PC-9 (cell line): ENCODE results near the gene STYXL1. TPM values are rescaled to one million over a fixed set of nuclear protein-coding genes. Genes with fewer than 3 reads are reported as not detected.

ENCODE experiments used
- BruUV-seq: library from RNA; stranded (reverse); fragments of 400-500 nt; replicated peaks from 2 replicates; lab custom pipeline; 2021; lab: Mats Ljungman, UMichigan
- CTCF ChIA-PET: fragments of 300-600 bp; sonication (Branson Sonifier 250); formaldehyde crosslinking; loops from one replicate; lab custom pipeline; 2022; ENCODE audit warnings: antibody characterized with exemption; lab: Charles Lee
- POLR2A ChIA-PET: fragments of 300-600 bp; sonication (Branson Sonifier 250); formaldehyde crosslinking; loops from one replicate; lab custom pipeline; 2022; ENCODE audit warnings: antibody characterized with exemption; ENCODE audit not compliant: unreplicated experiment; lab: Charles Lee
- DNase-seq, 2 experiments: peaks; one replicate each; pipeline versions ENCODE4 v3.0.0 to v3.0.0-alpha.2; 2015 to 2022; ENCODE audit warnings: mixed read lengths in 1 of 2
- H2AFZ ChIP-seq: fragments of 200-600 bp; sonication (generic); 2 replicates; pipeline ENCODE4 v1.8.1; 2017; ENCODE audit warnings: antibody characterized with exemption
- H3F3A ChIP-seq: fragments of 200-600 bp; sonication (generic); 2 replicates; pipeline ENCODE4 v1.8.1; 2017; ENCODE audit warnings: antibody characterized with exemption, mild to moderate bottlenecking, low read depth; ENCODE audit not compliant: insufficient read depth
- H3K27ac ChIP-seq: fragments of 200-600 bp; sonication (generic); 2 replicates; pipeline ENCODE4 v1.6.1; 2016; ENCODE audit warnings: mixed run types
- H3K27me3 ChIP-seq: fragments of 200-600 bp; sonication (generic); 2 replicates; pipeline ENCODE4 v1.6.1; 2016; ENCODE audit warnings: low read depth, mixed run types; ENCODE audit not compliant: insufficient read depth
- H3K36me3 ChIP-seq: fragments of 200-600 bp; sonication (generic); 2 replicates; pipeline ENCODE4 v1.6.1; 2016; ENCODE audit warnings: low read depth, mixed run types
- H3K4me1 ChIP-seq: fragments of 200-600 bp; sonication (generic); replicated peaks from 2 replicates; pipeline ENCODE4 v1.6.1; 2016; ENCODE audit warnings: mixed run types; ENCODE audit not compliant: insufficient read depth
- H3K4me2 ChIP-seq: fragments of 200-600 bp; sonication (generic); 2 replicates; pipeline ENCODE4 v1.6.1; 2017; ENCODE audit warnings: mixed run types
- H3K4me3 ChIP-seq: fragments of 200-600 bp; sonication (generic); 2 replicates; pipeline ENCODE4 v1.6.1; 2016; ENCODE audit warnings: mixed run types
- H3K79me2 ChIP-seq: fragments of 200-600 bp; sonication (generic); 2 replicates; pipeline ENCODE4 v1.6.1; 2017; ENCODE audit warnings: low read depth, mixed run types
- H3K9me2 ChIP-seq: fragments of 200-600 bp; sonication (generic); 2 replicates; pipeline ENCODE4 v1.8.1; 2017; ENCODE audit warnings: mild to moderate bottlenecking; ENCODE audit not compliant: insufficient read depth
- H3K9me3 ChIP-seq: fragments of 200-600 bp; sonication (generic); 2 replicates; pipeline ENCODE4 v1.8.1; 2016; ENCODE audit warnings: low read depth; ENCODE audit not compliant: insufficient read depth
- H4K20me1 ChIP-seq: fragments of 200-600 bp; sonication (generic); 2 replicates; pipeline ENCODE4 v1.8.1; 2017; ENCODE audit not compliant: insufficient read depth
- EZH2 ChIP-seq: fragments of 200-600 bp; sonication (generic); IDR thresholded peaks from 2 replicates; pipeline ENCODE4 v1.8.0; 2017; ENCODE audit warnings: antibody characterized with exemption, low read depth
- intact Hi-C: fragments of 100-400 bp; cut with micrococcal nuclease; formaldehyde crosslinking; loops from one replicate; pipeline ENCODE4 v1.10.0; 2022; ENCODE audit not compliant: unreplicated experiment
- total RNA-seq: library from RNA; stranded (reverse); gene quantifications from 2 replicates; pipeline ENCODE4 v1.2.3, GENCODE V29; 2021
- TF ChIP-seq, protein P1 (sequence below): fragments of 200-600 bp; sonication (generic); conservative IDR thresholded peaks from 2 replicates; pipeline ENCODE4 v1.6.1; 2017; ENCODE audit warnings: mixed run types, antibody characterized with exemption, mild to moderate bottlenecking, moderate library complexity

STYXL1 gene
- total RNA-seq, 1 experiment from 2014 or later, result 77.7 TPM

DNA sequence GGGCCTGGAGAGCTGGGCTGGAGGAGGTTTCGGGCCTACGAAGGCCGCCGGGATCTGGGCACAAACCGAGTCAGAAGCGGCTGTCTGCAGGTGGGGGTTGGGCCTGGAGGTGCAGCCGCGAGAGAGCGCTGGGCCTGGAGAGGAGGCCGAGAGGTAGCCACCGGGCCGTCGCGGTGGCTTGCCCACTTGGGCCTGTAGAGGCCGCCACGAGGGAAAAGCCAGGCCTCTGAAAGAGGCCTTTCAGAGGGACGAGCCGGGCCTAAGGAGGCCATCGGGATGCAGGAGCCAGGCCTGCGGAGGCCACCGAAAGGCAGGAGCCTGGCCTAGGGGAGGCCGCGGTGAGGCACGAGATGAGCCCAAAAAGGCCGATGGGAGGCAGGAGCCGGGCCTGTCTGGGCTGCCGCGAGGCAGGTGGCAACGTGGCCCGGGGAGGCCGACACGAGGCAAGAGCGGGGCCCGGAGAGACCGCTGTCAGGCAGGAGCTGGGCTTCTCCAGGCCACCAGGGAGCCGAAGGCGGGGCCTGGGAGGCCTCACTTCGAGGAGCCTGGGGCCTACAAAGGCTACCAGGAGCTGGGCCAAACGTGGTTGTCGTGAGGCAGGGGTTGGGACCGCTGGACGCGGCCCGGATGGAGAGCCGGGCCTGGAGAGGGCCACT is 25.7 kb upstream of the STYXL1 start:
- H3K79me2 ChIP-seq, result no peaks in the 10 kb centered on the region
- H3K27me3 ChIP-seq, result no peaks in the 10 kb centered on the region
- no peaks in the 10 kb centered on the region for H4K20me1 ChIP-seq
- no peaks in the 10 kb centered on the region for H3K36me3 ChIP-seq
- BruUV-seq, result no TSS peak
- no peak overlapping the region for H3K27ac ChIP-seq
- POLR2A ChIA-PET, result no interaction called here
- DNase-seq, result no peak
- H3K4me1 ChIP-seq, result peaks cover 28% of the 10 kb centered on the region
- CTCF ChIA-PET, result no interaction called here
- peaks cover 17% of the 10 kb centered on the region for H3F3A ChIP-seq
- intact Hi-C loops, result no loop called here
- H3K9me3 ChIP-seq, result no peaks in the 10 kb centered on the region
- no peak overlapping the region for H2AFZ ChIP-seq
- H3K9me2 ChIP-seq, result no peaks in the 10 kb centered on the region
- H3K4me2 ChIP-seq, result no peak overlapping the region
- no peak overlapping the region for H3K4me3 ChIP-seq
- TF ChIP-seq, protein P1, sequence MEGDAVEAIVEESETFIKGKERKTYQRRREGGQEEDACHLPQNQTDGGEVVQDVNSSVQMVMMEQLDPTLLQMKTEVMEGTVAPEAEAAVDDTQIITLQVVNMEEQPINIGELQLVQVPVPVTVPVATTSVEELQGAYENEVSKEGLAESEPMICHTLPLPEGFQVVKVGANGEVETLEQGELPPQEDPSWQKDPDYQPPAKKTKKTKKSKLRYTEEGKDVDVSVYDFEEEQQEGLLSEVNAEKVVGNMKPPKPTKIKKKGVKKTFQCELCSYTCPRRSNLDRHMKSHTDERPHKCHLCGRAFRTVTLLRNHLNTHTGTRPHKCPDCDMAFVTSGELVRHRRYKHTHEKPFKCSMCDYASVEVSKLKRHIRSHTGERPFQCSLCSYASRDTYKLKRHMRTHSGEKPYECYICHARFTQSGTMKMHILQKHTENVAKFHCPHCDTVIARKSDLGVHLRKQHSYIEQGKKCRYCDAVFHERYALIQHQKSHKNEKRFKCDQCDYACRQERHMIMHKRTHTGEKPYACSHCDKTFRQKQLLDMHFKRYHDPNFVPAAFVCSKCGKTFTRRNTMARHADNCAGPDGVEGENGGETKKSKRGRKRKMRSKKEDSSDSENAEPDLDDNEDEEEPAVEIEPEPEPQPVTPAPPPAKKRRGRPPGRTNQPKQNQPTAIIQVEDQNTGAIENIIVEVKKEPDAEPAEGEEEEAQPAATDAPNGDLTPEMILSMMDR, result no peak
- no peak for TF ChIP-seq EZH2

DNA sequence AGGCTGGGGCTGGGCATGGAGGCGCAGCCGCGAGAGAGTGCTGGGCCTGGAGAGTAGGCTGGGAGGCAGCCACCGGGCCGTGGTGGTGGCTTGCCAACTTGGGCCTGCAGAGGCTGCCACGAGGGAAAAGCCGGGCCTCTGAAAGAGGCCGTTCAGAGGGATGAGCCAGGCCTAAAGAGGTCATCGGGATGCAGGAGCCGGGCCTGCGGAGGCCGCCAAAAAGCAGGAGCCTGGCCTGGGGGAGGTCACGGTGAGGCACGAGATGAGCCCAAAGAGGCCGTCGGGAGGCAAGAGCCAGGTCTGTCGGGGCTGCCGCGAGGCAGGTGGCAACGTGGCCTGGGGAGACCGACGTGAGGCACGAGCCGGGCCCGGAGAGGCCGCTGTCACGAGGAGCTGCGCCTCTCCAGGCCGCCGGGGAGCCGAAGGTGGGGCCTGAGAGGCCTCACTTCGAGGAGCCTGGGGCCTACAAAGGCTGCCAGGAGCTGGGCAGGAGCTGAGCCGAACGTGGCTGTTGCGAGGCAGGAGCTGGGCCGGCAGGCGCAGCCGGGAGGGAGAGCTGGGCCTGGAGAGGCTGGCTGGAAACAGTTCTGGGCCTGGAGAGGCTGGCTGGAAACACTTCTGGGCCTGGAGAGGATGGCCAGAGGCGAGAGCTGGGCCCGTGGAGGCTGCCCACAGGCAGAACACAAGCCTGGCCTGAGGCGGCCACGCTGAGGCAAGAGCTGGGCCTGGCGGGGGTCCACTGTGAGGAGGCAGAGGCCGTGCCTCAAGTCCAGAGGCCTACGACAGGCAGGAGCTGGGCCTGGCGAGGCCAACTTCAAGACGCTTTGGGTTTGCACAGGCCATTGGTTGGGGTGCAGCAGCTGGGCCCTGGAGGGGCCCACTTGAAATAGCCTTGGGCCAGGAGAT is 24.7 kb upstream of the STYXL1 start:
- CTCF ChIA-PET, result no interaction called here
- Histone ChIP-seq H3K27ac (no peak overlapping the region), H3K4me3 (no peak overlapping the region), H3K9me3 (no peaks in the 10 kb centered on the region), H3K4me2 (no peak overlapping the region), H3K36me3 (no peaks in the 10 kb centered on the region), H3K79me2 (no peaks in the 10 kb centered on the region), H3K27me3 (no peaks in the 10 kb centered on the region), H3F3A (peaks cover 21% of the 10 kb centered on the region), H4K20me1 (no peaks in the 10 kb centered on the region), H2AFZ (no peak overlapping the region), H3K4me1 (peaks cover 25% of the 10 kb centered on the region), H3K9me2 (no peaks in the 10 kb centered on the region)
- TF ChIP-seq EZH2, result no peak
- TF ChIP-seq, protein P1, result no peak
- POLR2A ChIA-PET, result interaction anchor here (0.6 kb wide), 1 partner anchor 15 kb away, joined by 3 read pairs; no protein-coding TSS in a partner anchor
- no TSS peak for BruUV-seq
- no peak for DNase-seq
- intact Hi-C loops, result no loop called here

DNA sequence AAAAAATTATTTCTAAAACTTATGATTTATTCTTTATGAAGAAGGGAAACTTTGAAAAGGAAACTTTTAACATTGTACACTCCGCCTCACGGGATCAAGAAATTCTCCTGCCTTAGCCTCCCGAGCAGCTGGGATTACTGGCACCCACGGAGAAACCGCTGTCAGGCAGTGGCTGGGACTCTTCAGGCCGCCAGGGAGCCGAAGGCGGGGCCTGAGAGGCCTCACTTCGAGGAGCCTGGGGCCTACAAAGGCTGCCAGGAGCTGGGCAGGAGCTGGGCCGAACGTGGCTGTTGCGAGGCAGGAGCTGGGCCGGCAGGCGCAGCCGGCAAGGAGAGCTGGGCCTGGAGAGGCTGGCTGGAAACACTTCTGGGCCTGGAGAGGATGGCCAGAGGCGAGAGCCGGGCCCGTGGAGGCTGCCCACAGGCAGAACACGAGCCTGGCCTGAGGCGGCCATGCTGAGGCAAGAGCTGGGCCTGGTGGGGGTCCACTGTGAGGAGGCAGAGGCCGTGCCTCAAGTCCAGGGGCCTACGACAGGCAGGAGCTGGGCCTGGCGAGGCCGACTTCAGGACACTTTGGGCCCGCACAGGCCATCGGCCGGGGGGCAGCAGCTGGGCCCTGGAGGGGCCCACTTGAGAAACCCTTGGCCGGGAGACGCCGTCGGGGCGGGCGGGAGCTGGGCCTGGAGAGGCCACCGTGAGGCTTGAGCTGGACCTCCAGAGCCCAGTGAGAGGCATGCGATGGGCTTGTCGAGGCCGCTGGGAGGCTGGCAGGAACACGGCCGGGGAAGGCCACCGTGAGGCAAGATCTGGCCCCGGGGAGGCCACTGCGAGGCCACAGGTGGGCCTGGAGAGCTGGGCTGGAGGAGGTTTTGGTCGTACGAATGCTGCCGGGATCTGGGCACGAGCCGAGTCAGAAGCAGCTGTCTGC is 23.8 kb upstream of the STYXL1 start:
- CTCF ChIA-PET, result no interaction called here
- POLR2A ChIA-PET, result interaction anchor here (0.5 kb wide), 1 partner anchor 18 kb away, joined by 8 read pairs; no protein-coding TSS in a partner anchor
- no peaks in the 10 kb centered on the region for H3K36me3 ChIP-seq
- H3K79me2 ChIP-seq, result no peaks in the 10 kb centered on the region
- no peak overlapping the region for H3K4me3 ChIP-seq
- H3K27ac ChIP-seq, result no peak overlapping the region
- no peaks in the 10 kb centered on the region for H3K27me3 ChIP-seq
- H4K20me1 ChIP-seq, result no peaks in the 10 kb centered on the region
- no peaks in the 10 kb centered on the region for H3K9me2 ChIP-seq
- no peak for DNase-seq
- peaks cover 24% of the 10 kb centered on the region for H3F3A ChIP-seq
- no peak overlapping the region for H3K4me2 ChIP-seq
- intact Hi-C loops, result no loop called here
- BruUV-seq, result no TSS peak
- TF ChIP-seq EZH2, result no peak
- TF ChIP-seq, protein P1, result no peak
- H3K9me3 ChIP-seq, result no peaks in the 10 kb centered on the region
- H2AFZ ChIP-seq, result no peak overlapping the region
- H3K4me1 ChIP-seq, result peaks cover 22% of the 10 kb centered on the region
